NCI-H526 (cell line): ENCODE measurements around the gene SELENOI.
"Not testable (repeated sequence)": the region's sequence is repeated elsewhere in the genome, so short reads cannot be mapped to it uniquely, and the experiment has no call there.

Experiments used
- DNase-seq, 2 experiments: peaks; one replicate each; lab custom pipeline; 2025; lab: John Stamatoyannopoulos, UW

The SELENOI gene

DNA sequence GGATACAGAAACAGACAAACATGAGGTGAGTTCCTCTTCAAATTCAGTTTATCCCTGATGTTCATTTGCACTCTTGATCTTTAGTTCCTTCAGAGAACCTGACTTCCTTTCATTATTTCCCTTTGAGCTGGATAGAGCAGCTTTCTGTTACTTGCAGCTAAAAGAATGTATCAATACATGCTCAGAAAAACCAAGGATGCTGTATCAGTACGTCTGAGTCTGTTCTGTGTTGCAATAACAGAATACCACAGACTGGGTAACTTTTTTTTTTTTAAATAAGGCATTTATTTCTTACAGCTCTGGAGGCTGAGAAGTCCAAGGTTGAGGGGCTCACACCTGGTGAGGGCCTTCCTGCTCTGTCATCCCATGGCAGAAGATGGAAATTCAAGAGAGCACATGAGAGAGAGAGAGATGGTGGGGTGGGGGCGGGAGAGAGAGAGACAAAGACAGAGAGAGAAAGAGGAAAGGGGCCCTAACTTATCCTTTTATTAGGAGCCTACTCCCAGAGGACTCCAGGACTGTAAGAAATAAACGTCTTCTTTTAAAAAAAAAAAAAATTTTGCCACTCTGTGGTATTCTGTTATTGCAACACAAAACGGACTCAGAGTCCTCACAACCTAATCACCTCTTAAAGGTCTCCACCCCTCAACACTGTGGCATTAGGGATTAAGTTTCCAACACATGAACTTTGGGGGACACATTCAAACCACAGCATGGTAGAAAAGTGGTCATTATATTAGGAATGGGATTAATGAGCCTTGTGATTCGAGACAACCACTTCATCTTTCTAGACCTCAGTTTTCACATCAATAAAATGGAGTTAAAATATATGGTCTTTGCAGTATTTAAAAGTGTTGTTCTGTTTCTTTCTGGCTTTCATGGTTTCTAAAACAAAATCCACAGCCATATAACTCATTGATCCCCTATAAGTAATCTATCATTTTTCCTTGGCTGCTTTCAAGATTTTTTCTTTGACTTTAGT, 18.4 kb upstream of the SELENOI start:
- no peak for DNase-seq

DNA sequence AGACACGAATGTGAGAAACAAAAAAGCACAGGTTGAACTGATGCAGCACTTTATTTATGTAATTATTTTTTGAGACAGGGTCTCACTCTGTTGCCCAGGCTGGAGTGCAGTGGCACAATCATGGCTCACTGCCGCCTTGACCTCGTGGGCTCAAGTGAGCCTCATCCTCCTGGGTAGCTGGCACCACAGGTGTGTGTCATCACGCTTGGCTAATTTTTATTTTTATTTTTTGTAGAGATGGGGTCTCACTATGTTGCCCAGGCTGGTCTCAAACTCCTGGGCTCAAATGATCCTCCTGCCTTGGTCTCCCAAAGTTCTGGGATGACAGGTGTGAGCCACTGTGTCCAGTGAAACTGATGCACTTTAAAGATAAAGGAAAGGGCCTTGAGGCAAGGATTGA, 16.9 kb upstream of the SELENOI start:
- DNase-seq, result not testable (repeated sequence)

DNA sequence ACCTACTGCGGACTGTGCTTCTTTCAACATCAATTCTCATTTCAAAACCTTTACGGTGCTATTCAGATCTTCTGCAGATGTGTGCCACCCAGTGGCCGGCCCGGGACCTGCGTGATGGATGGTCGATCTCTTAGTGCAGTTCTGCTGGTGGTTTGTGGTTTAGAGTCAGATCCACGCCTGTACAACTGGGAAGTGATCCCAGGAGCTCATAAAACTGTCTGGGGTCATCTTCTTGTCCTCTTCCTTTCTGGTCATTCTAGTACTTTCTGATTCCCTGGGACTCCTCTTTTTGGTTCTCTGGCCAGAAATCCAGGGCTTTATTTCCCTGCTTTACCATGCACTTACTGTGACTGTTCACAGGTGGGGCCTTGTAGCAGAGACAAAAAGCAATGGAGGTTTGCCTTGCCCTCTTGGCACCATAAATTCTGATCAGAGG, 15.8 kb upstream of the SELENOI start:
- peak; percentile 54 to 81 for DNase-seq

DNA sequence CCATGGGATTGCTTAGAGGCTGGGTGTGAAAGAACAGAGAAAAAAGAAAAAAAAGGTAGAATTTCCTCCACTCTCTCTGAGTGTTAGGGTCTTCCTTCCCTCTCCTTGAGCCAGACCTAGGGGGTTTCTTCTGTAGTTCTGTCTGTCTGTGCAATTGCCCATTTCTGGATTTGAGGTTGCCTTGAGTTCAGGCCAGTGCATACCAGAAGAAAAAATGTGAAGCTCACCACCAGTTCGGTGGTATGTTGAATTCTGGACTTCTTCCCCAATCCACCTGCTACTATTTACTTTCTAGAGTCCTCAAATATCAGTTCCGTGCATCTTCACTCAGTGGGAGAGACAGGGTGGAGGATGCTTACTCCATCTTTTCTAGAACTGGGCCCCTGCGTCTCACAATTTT, 15.3 kb upstream of the SELENOI start:
- no peak for DNase-seq

DNA sequence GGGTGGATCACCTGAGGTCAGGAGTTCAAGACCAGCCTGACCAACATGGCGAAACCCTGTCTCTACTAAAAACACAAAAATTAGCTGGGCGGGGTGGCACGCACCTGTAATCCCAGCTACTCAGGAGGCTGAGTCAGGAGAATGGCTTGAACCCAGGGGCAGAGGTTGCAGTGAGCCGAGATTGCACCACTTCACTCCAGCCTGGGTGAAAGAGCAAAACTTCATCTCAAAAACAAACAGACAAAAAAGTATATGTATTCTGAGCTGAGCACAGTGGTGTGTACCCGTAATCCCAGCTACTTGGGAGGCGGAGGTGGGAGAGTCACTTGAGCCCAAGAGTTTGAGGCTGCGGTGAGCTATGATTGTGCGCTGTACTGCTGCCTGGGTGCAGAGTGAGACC, 14.6 kb upstream of the SELENOI start:
- not testable (repeated sequence) for DNase-seq

DNA sequence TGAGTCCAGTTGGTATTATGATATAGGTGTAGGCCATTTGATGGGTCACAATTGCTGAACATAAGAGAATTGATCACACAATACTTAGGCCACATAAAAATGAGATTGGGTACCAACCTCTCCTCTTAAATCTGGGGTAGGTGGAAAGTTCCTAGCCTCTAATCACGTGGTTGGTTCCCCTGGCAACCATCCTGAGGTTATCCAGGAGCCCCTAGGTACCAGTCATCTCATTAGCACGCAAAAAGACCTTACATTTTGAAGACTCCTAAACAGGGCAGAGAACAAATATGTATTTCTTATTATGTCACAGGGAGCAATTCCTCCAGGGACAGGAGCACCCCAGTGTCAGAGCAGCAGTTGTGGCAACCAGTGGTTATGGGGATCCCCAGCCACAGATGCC, 12.7 kb upstream of the SELENOI start:
- DNase-seq, result peak in 1 of 2 experiments; percentile 53

DNA sequence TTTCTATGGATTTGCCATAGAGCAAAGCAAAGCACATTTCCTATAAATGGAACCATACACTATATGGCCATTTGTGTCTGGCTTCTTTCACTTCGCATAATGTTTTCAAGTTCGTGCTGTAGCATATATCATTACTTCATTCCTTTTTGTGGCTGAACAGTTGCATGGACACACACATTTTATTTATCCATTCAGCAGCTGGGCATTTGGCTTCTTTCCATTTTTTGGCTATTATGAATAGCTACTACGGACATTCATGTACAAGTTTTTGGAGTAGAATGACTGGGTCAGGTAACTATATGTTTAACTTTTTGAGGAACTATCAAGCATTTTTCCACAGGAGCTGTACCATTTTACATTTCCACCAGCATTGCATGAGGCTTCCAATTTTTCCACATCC, 10.7 kb upstream of the SELENOI start:
- DNase-seq, result no peak

DNA sequence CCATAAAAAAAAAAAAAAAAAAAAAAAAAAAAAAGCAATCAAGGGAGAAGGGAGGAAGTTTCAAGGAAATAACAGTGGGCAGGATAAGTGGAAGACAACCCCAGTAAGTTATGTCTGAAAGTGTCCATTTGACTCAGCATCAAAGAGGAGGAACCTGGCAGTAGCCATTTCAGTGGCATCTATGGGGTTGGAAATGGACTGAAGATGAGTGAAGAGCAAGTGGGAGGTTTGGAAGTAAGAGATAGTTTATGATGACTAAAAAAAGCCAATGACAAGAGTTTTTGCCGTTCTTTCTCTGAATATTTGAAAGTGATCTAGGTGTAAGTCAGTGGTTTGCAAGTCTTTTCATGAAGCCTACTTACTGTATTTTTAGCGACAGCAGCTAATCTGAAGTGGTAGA, 9.2 kb upstream of the SELENOI start:
- no peak for DNase-seq

DNA sequence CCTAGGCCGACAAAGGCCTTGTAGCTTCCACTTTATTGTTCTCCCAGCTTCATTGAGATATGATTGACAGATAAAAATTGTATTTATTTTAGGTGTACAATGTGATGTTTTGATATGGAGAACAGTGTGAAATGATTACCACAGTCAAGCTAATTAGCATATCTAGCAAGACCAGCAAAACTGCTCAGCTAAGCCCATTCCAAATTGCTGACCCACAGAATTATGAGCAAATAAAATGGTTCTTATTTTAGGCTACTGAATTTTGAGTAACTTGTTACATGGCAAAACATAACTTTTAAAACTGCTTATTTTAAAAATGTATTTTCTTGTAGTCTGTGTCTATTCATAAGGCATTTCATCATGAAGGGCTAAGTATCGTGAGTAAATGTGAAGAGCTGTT, 8.6 kb upstream of the SELENOI start:
- DNase-seq, result no peak

DNA sequence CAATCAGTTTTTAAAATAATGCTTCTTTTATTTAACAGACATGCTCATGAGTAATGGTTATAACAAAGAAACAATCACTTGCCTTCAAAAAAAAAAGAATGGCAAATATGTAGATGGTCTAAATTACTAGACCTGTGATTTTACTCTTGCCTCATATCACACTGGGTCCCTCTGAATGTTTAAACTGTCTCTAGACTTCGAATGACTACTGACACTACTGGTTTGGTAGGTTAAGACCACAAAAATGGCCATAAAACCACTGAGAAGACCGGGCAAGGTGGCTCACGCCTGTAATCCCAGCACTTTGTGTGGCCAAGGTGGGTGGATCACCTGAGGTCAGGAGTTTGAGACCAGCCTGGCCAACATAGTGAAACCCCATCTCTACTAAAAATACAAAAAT, 5.1 kb upstream of the SELENOI start:
- no peak for DNase-seq

DNA sequence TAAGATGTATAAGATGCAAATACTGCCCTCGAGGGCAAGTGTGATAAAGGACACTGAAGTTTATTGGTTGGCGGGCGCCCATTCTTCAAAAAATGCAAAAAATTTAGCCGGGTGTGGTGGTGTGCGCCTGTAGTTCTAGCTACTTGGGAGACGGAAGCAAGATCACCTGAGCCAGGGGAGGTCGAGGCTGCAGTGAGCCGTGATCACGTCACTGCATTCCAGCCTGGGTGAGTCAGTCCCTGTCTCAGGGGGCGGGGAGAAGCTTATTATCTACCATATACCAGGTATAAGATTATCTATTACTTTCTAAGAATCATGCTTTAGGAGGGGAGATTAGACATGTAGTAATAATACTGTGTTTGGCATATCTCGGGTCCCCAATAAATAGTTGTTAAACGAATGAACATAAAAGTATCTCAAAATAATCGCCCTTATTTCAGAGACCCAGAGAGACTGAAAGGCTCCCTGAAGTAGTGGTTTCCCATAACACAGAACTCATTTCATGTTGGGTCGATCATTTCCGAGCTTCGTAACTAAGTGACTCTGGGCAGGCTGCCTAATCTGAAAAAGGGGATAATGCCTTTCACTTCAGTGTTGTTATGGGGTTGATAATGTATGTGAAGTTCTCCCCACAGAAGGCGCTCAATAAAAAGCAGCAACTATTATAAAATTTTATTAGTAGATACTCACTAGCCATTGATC, 1.2 kb upstream of the SELENOI start:
- no peak for DNase-seq

DNA sequence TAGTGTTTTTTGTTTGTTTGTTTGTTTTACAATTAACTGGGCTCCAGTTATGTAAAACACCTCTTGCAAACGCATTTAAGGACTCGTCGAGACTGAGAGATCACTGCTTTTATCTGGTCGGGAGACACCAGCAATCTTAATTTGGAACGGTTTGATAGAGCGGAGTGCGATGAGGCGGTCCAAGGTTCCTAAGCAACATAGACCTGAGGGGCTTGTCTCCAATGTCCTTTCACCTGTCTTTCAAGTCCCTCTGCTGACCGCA, 729 bp upstream of the SELENOI start:
- no peak for DNase-seq

DNA sequence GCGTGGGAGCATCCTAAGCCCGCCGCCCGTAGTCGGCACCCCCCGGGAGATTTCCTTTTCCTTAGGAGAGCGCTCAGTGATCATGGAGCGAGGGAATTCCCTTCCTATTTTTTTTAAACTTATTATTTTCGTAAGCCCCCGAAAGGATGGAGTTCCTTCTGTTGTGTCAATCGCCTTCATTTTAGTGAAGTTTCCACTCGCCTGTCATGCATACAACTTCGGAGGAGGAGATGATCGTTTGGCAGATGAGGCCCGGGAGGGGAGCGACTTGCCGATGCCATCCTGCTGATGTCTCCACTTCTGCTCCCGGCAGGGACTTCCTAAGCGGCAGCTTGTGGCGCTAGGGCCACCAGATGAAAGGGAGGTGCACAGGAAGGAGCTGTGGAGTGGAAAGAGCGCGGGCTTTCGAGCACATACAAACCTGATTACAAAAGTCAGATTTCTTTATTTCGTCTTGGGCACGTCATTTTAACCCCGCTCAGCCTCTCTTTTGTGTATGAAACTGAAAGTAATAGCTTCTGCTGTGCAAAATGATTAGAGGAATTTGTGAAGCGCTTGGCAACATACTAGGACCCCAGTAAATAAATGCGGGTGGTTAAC, 611 bp downstream of the SELENOI start, which contains the start of gene ADGRF3:
Gene ADGRF3, minus strand, starts transcription at position 336 of the 600 bp plus-strand sequence. CDS start 555 bp downstream, outside the sequence.
- DNase-seq, result peak; percentile 53 to 72

DNA sequence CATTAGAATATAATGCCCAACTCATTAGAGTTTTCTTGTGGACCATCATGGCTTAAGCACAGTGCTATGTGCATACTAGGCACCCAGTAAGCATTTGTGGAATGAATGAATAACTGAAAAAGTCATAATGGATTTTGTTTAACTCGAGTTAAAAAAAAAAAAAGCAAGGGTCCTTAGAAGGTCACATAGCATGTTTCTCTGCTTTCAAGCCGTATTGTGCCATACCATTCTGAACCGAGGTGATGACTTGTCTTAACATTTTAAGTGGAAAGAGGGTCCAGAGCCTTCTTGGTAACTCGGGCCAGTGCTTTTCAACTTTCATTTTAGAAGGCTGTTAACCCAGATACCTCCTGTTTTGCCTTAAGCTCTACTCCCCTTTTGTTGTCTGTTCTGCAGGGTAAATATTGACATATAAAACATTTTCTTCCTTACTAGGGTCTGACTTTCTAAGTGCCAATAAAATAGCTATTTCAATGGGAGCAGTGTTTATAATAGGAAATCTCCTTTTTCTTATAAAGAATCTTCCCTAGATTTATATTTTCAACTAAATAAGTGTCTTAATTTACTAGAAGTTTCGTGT, 1.4 kb downstream of the SELENOI start:
- DNase-seq, result no peak

DNA sequence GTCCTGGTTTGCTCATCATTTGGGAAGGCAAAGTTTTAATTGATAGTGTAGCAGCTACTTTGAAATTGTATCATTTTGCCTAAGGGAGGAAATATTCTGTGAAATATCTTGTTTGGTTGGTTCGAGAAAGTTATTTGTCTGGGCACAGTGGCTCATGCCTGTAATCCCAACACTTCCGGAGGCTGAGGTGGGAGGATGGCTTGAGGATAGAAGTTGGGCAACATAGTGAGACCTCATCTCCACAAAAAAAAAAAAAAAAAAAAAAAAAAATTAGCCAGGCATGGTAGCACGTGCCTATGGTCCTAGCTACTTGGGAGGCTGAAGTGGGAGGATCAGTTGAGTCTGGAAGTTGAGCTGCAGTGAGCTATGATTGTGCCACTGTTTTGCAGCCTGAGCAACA, 3.7 kb downstream of the SELENOI start:
- no peak for DNase-seq

DNA sequence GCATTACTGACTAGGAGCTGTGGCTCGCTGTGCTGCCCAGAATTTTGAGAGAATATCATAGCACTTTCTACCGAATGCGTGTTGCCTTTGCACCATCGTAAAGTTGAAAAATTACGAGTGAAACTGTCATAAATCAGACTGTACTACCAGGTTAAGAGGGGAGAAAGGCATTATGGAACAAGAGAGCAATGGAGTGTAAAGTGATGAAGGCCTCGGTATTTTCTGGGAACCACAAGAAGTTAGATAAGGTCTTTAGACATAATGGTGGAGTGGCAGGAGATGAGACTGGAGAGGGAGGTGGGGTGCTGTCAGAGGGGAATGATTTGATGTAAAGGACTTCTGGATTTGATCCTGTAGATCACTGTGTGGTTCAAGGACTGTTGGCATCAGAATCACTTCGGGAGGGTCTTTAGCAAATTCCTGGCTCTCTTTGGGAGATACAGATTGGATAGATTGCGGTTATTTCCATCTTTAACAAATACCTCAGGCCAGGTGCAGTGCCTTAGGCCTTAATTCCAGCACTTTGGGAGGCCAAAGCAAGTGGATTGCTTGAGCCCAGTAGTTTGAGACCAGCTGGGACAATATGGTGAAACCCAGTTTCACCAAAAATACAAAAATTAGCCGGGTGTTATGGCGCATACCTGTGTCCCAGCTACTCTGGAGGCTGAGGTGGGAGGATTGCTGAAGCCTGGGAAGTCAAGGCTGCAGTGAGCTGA, 5.6 kb downstream of the SELENOI start:
- DNase-seq, result no peak

DNA sequence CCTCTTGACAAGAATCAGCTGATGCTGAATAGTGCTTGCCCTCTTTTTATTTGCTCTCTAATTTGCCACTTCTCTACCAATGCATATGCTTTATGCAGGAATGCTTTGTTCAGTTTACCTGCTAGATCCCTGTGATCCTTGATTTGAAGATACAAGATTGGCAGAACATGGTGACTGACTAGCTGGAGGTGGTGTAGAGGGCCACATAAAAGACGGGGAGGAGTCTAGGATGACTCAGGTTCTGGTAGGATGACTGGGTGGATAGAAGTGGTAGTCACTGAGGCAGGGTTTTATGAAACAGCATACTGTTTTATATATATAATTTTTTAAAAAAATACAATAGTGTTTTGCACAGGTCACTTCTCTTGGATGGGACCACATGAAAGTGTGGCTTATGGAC, 6.9 kb downstream of the SELENOI start:
- no peak for DNase-seq

DNA sequence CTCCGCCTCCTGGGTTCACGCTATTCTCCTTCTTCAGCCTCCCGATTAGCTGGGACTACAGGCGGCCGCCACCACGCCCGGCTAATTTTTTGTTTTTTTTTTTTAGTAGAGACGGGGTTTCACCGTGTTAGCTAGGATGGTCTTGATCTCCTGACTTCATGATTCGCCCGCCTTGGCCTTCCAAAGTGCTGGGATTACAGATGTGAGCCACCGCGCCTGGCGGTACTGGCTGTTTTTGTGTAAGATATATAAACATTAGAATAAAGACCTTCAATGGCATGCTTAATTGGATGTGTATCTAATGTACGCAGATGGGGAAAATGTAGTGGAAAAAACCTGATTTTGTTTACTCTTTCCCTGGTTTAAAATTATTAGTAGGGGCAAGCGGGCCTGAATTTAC, 8.5 kb downstream of the SELENOI start:
- not testable (repeated sequence) for DNase-seq

DNA sequence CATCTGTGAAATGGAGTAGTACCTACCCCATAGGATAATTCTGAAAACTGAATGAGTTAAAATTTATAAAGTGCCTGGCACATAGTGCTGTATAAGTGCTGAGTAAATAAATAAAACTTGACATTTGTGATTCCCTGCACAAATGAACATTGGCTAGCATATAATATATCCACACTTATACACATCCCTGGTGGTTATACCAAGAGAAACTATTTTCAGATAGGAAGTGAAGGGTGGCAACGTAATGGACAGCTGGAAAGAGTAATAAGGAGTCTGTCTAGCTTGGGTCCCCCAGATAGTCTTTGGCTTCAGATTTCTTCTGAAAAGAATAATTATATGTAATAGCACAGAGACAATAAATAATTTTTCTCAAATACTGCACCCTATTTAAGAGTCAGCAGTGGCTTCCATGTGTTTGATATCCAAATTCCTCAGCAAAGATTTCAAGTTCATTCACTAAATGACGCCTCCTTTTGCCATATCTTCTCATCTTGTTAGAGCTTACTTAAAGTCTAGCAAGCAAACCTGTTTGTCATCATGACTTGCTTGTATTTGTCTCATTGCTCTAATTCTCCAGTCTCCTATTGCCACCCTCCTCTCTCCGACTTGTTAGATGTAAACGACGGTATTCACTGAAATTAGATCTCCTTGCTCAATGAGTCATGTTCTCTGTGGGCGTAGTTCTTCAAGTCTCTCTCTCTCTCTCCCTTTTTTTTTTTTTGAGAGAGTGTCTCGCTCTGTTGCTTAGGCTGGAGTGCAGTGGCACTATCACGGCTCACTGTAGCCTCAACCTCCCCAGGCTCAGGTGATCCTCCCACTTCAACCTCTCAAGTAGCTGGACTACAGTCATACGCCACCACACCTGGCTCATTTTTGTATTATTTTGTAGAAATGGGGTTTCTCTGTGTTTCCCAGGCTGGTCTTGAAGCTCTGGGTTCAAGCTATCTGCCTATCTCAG, 9.4 kb downstream of the SELENOI start:
- DNase-seq, result no peak

DNA sequence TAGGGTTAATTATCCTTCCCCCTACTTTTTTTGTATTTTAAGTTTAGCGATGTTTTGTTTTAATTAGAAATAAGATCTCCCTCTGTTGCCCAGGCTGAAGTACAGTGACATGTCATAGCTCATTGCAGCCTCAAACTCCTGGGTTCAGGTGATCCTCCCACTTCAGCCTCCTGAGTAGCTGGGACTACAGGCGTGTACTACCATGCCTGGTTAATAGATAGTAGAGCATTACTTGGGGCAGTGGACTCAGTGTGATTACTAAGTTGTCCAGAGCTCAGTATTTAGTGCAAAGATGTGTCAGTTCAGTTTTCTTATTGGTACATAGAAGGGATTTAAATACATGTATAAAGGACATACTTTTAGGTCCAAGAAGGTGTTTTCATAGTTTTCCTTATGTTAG, 10.2 kb downstream of the SELENOI start:
- DNase-seq, result no peak

DNA sequence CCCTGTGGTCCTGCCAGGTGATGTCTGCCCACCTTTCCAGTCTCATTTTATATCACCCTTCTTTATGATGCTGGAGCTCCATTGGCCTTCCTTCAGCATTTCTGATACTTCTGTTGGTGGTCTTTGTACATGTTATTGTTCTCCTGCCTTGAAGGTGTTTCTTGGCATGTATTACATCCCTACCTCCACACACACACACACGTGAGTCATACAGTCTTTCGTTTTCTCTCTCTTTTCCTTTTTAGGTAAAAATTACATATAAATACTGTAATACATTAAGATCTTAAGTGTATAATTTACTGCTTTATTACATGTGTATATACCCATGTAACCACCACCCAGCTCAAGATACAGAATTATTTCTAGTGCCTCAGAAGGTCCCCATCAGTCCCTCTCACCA, 10.8 kb downstream of the SELENOI start:
- no peak for DNase-seq
